Kidney tubule cell (primary cell): Measurements from ENCODE around the gene MVK.
"Not testable (repeated sequence)": the region's sequence is repeated elsewhere in the genome, so short reads cannot be mapped to it uniquely, and the experiment has no call there.

Experiments
- DNase-seq: peaks from one replicate; pipeline ENCODE4 v3.0.0-alpha.2; 2018; ENCODE audit warnings: low spot score

Gene MVK

DNA sequence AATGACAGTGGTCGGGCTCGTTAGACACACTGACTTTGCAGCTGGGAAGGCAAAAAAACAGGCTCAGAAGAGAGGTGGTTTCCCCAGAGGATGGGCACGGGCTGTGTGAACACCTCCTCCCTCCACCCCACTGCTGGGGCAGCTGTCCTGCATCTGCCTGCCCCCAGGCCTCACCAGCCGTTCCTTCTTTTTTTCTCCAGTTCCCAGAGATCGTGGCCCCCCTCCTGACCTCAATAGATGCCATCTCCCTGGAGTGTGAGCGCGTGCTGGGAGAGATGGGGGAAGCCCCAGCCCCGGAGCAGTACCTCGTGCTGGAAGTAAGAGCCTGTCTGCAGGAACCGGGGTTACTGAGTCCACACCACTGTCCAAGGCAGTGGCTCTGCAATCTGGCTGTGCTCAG, 17.4 kb downstream of the MVK start:
- no peak for DNase-seq

DNA sequence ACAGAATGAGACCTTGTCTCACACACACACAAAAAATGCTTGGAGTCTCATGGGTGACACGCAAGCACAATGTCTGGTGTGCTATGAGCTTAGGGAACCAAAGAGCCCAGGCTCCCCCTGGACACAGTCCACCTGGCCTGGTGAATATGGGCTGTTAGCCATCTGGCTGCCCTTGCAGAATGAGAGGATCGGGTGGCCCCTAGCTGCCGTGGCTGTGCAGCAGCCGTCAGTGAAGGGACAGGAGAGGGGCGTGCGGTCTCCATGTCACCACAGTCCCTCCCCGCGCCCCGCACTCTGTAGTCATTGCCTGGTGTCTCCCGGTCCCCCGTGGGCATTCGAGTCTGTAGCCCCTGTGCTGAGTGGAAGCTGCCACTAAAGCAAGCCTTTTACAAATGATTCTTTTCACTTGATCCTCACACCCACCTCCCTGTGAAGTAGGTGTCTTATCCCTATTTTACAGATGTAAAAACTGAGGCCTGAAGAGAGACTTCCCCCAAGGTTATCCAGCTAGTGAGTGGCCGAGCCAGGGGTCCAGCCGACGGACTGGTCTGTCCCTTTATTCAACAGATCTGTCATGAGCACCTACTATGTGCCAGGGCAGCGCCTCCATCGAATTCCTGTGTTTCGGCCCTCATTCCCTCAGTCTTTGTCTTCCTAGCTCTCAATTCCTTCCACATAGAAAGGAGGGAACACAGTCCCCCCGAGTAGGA, 18.8 kb downstream of the MVK start:
- DNase-seq = no peak

DNA sequence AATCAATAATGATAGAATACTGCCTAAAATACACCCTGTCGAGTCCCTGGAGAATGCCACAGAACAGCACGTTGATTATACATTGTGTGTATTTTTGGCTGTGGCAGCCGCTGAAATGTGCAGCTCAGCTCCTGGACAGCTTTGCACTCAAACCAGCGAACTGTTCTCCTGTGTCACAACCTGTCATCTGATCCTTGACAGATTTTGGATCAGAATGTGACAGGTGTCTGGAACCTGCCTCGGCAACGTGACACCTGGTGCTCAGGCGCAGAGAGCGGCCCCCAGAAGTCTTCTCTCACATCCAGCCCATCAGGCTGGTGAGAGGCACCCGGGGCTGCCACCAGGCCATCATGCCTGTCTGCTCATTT, 19.3 kb downstream of the MVK start:
- no peak for DNase-seq

DNA sequence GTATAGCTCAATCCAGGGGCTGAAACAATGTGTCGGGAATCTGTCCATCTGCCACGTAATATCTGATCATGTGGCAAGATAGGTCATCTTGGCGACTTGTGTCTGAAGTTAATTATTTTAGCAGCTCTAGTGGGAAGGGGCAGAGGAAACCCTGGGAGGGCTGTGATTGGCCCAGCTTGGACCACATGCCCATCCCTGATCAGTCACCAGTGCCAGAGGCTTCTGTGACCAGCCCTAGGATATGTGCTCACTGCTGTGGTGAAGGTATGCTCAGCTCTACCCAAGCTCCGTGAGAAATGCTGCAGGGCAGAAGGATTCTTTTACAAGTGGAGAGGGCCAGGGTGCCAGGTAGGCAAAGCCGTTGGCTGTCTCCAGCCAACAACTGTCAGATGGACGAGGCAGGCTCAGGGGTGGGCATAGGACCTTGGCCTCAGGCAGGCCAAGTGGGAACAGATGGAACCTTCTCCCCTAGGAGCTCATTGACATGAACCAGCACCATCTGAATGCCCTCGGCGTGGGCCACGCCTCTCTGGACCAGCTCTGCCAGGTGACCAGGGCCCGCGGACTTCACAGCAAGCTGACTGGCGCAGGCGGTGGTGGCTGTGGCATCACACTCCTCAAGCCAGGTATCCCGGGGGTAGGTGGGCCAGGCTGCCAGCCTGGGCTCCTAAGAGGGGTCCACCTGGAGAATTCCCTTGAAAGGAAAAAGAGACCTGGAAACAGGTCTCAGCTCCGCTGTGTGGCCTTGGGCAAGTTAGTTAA, 21.1 kb downstream of the MVK start:
- DNase-seq = peak; percentile 79

DNA sequence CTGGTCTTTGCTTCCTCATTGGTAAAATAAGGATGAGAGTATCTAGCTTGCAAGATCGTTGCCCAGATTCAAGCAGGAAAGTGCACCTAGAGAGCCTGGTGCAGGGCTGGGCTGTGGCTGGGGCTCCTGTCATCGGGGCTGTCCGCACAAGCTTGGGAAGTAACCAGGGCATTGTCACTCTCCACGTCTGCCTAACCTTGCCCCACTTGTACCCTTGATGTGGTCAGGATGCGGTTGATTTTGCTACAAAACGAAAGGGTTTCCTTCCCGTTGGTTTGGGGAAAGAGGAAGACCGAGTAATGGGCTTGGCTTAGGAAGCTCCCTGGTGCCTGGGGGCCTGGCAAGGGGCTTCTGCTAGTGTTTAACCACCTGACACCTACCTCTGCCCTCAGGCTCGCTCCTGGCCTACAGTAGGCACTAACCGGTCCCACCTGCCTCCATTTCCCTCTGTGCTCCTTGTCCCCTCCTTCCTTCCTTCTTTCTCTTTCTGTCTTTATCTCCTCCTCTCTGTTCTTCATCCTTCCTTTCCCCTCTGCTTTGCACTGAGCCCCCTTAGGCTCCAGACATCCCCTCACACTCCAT, 21.8 kb downstream of the MVK start:
- no peak for DNase-seq

DNA sequence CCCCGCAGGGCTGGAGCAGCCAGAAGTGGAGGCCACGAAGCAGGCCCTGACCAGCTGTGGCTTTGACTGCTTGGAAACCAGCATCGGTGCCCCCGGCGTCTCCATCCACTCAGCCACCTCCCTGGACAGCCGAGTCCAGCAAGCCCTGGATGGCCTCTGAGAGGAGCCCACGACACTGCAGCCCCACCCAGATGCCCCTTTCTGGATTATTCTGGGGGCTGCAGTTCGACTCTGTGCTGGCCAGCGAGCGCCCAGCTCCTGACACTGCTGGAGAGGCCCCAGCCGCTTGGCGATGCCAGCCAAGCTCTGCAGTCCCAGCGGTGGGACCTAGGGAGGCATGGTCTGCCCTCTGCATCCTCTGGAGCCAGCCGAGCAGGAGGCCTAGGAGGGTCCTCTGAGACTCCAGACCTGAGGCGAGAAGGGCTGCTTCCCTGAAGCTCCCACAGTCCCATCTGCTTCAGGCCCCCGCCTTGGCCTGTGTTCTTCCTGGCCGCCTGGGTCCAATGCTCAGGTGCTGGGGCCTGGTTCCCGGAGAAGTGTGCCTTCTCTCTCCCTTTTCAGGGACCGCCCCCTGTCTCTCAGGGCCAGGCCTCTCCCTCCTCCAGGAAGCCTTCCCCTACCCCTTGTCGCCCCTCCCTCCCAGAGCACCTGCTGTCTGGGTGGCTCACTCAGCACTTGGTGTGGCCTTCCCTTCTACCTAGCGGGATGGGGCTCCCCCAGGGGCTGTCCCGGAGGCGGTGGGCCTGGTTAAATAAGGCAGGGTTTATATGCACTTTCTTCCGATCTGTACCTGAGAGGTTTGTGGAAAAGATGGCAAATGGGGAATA, 23.0 kb downstream of the MVK start:
- DNase-seq = no peak

DNA sequence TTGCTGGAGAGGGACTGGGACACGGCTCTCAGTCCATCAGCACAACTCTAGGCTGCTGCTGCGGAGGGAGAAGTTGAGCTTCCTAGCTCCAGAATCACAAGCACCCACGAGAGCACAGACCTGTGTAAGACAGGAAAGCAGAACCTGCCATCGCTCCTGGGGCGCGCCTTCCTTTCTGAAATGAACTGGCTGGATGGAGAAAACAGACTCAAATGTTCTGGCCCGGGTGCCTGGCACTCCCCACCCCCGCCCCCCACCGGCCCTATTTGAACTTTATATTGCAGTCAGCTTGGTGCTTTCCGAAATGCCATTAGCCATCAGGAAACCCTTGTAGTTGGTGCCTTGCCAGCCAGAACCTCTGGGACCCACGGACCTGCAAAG, 23.8 kb downstream of the MVK start:
- DNase-seq = no peak

DNA sequence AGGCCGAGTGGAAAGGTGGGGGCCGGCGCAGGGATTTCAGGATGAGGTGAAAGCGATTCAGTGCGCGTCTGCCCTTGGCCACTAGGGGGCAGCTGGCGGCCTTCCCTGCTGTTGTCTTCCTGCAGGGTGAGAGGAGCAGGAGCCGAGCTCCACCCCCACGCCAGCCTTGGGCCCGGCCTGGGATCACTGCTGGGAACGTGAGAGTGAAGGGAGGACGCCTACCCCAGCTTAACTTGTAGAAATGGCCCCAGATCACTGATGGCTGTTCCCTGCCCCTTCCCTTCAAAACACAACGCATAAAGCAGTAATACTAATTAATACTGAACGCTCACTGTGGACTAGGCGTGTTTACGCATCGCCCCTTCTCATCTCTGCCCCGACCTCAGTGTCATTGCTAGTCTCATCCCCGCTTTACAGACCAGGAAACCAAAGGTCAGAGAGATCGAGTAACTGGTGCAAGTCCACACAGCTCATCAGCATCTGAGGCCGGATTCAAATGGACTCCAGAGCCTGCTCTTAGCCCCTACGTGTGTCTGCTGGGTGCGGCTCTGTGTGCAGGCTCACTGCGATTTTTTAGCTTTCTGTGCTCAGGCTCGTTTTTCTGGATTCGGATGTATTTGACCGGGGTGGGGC, 24.3 kb downstream of the MVK start:
- peak; percentile 83 for DNase-seq

DNA sequence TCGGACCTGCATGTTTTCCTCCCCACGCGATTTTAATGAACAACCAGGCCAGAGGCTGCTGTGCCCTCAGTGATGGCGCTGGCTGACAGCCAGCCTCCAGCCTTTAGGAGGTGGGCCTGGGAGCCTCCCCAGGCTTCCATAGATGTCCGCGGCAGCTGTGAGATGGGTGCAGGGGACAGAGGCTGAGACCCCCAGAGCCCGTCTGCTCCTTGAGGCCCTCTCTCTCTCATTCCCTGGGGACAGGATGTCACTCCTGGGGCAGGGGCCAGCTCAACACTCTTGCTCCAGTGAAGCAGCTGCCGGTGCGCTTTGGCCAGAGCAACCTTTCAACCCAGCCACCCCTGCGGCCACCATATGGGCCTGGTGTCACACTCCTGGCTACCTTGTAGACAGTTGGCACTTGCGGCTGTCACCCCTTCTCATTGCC, 24.8 kb downstream of the MVK start:
- no peak for DNase-seq

DNA sequence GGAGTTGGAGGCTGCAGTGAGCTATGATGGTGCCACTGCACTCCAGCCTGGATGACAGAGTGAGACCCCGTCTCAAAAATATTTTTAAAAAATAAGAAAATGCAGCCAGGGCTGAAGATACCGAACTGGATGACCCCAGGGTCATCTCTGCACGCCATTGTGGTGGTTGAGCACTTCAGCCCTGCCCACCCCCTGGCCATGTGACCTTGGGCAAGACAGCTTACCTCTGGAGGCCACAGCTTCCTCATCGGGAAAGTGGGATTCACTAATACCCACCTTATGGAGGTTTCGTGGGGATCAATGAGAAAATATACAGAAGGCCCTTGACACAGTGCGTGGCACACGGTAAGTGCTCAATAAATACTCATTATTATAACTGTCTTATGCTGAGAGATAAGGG, 25.5 kb downstream of the MVK start:
- no peak for DNase-seq

DNA sequence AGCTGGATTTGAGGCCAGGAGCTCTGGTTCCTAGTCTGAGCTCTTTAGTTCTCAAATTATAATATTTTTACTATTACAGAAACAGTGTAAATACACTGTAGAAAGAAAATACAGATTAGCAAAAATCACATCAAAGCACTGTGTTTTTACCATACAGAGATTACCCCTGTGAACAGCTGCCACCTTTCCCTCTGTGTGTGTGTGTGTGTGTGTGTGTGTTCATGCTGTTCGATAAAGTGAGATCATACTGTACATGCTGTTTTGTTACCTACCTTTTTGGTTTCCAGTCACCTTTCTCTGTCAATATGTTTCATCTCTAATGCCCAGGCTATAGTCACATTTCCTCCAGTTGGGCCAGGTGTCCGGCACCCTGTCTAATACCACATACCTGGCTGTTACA, 26.9 kb downstream of the MVK start:
- no peak for DNase-seq

DNA sequence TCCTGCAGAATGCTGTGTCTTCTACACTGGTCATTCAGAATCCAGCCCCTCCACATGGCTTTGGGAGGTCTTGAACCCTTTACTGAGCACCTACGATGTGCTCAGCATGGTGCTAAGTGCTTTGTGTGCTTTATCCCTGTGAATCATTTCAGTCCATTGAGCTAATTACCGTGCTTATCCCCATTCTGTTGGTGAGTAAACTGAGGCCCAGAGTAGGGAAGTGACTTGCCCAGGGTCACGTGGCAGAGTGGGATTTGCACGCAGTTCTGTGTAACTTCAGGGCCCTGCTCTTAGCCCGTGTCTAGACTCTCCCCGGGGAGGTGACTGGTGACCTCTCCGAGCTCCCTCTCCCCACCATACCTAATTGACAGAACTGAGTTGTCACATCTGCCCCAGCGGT, 27.4 kb downstream of the MVK start:
- no peak for DNase-seq

DNA sequence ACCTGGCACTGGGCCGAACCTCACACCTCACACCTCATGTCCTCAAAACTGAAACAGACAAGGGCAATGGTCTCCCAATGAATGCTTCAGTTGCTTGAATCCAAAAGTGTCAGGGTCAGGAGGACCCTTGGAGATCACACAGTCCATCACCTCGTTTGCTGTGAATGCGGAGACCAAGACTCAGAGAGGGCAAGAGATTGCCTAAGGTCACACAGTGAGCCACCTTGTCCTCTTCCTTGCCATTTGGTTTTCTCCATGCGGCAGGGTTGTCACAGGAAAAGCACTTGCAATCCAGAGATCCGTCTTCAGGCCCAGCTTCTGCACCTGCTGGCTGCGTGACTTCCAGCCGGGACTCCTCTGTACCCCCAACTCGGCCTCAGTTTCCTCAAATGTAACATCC, 28.0 kb downstream of the MVK start:
- DNase-seq = no peak

DNA sequence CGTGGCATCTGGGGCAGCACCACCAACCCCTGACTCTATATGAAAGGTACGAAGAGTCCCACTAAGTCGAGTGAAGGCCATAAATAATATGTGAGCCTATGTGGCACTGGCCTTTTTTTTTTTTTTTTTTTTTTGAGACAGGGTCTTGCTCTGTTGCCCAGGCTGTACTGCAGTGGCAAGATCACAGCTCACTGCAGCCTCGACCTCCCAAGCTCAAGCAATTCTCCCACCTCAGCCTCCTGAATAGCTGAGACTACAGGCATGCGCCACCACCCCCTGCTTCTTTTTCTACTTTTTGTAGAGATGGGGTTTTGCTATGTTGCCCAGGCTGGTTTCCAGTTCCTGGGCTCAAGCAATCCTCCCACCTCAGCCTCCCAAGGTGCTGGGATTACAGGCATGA, 28.5 kb downstream of the MVK start:
- not testable (repeated sequence) for DNase-seq

DNA sequence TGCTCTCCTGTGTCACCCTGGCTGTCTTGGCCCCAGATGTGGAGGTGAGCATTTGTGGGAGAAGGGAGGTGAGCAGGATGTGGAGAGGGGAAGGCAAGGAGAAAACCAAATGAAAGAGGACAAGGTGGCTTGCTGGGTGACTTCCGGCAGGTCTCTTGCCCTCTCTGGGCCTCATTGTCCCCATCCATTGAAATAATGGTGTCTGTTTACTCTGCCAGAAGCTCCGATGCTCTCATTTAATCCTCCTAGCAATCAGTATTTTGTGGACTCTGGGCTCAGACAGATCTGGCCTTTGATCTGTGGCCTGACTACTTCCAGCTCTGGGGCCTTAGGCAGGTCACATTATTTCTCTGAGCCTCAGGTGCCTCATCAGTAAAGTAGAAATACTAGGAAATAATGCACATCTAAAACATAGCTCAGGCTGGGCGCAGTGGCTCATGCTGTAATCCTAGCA, 30.6 kb downstream of the MVK start:
- DNase-seq = no peak

DNA sequence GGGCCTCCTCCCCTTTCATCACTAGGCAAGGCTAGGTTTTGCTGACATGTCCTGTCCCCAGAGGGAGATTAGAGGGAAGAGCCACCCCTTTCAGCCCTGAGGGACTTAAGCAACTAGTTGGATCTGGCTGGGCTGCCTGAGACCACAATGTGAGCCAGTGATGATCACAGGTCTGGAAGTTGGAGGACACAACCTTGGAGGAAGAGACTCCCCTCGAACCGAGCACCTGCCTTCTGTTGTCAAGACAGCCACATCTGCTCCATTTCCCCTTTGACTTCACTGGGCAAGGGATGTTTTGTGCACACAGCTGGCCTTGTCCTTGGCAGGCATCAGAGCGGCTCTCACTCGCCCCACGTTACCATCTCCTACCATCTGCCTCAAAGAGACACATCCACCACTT, 31.4 kb downstream of the MVK start:
- DNase-seq = no peak

DNA sequence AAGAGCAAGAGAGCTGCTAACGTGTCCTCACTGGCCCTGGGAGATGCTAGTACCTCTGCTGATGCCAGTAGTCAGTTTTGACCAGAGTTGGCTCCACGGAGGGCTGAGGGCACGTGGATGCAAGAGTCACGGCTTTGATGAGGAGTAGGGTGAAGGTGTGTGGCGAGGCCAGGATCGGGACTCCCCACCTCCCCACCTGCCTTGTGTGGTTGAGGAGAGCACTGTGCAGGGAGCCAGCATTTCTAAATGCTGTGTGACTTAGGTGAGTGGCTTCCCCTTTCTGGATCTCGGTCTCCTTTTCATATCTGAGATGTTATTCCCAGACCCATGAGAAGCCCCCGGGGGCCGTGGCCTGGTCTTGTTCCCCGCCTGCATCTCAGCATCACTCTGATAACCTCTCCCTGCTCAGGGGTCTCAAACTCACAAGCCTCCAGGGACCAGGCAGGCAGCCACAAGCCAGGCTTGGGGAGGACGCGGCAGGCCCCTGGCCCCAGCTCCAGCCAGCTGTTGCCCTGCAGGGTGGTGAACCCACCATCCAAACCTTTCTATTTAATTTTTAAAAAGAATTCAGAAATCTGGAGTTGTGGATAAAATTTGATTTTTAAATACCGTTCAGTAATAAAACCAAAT, 32.1 kb downstream of the MVK start:
- DNase-seq = no peak

DNA sequence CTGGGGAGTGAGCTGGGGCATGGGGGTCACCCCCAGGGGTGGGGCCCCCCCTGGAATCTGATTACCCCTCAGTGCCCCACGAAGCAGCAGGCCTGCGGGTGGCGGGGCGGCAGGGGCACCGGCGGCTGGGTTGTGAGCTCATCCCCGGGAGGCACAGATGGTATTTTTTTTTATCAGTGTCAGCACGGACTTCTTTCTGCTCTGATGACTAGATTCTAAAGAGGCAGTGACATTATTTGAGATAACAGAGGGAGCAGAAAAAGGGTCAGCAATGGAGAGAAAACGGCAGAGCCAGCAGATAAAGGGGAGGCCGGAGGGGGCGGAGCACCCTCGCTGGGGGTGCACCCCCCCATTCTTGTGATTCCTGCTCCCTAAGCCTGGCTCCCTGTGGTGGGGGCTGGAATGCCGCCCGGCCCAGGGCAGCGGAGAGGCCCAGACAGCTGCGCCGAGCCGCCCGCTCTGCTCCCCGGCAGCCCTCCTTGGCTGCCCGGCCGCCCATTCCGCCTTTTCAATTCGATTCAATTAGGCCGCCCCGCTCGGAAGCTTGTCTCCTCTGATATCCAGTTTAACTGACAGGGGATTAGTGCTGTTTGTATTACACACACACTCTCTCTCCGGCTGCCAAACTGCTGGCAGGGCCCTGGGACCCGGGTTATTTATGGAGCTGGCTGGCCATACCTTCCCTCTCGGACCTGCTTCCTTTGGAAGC, 32.9 kb downstream of the MVK start:
- no peak for DNase-seq

DNA sequence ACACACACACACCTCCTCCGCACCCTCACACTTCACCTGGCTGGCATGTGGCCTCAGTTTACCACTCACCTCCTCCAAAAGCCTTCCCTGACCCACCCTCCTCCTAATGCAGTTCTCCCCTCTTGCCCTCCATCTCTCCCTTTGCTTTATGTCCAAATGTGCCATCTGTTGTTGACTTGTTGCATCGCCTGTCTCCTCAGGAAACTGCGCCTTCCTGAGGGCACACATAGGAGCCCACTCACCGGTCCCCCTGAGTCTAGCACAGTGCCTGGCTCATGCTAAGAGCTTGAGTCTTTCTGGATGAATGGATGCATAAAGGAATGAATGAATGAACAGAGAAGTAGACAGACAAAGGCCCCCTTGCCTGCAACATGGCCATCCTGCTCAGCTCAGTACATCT, 34.0 kb downstream of the MVK start:
- no peak for DNase-seq

DNA sequence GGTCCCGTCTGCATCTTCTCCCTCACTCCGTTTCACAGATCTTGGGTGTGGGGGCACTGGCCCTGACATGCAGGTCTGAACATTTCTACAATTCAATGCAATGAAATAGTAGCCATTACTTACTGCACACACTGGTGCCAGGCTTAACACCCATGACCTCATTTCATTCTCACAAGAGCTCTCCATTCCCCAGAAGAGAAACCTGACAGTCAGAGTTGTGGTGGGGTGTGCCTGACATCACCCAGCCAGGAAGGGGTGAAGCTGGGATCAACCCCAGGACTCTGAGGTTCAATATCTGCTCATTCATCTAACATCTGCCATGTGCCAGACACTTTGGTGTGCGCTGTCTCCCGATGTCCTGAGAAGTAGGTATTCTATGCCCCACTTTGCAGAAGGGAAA, 34.7 kb downstream of the MVK start:
- no peak for DNase-seq

DNA sequence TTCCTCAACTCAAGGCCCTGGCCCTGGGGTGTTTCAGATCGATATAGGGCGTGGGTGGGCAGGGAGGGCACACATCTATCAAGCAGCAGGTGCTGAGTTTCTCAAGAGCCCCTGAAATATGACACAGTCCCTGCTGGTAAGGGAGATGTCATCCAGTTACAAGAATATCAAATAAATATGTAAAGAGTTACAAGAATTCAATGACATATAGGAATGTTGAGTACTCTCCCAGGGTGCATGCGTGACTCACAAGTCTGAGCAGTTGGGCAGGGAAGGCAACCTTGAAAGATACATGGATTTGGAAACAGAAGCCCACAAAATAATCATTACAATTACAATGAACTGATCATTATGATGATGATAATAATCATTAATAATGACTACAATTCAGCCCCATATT, 35.2 kb downstream of the MVK start:
- no peak for DNase-seq
